HG03175 (cell line): ENCODE measurements around the gene ARHGAP4.

Experiments used
- ATAC-seq: cut with Tn5 transposase; IDR thresholded peaks from one replicate; pipeline ENCODE4 v1.9.1; 2021; ENCODE audit warnings: mild to moderate bottlenecking, moderate library complexity; ENCODE audit not compliant: unreplicated experiment

Gene ARHGAP4

GRCh38 chrX:153884136-153884535, 41.9 kb downstream of the ARHGAP4 start:
- ATAC-seq = no peak

GRCh38 chrX:153883163-153883843, 42.8 kb downstream of the ARHGAP4 start:
- ATAC-seq = no peak

GRCh38 chrX:153882557-153882956, 43.5 kb downstream of the ARHGAP4 start:
- no peak for ATAC-seq

- ATAC-seq = no peak
These were observed 44.0 kb downstream of the ARHGAP4 start for GRCh38 chrX:153882086-153882498.

GRCh38 chrX:153881281-153881680, 44.8 kb downstream of the ARHGAP4 start:
- ATAC-seq = no peak

- ATAC-seq = no peak
These were observed 45.6 kb downstream of the ARHGAP4 start for GRCh38 chrX:153880440-153880815.

- ATAC-seq = no peak
These were observed 46.2 kb downstream of the ARHGAP4 start for GRCh38 chrX:153879741-153880439.

- ATAC-seq = no peak
These were observed 47.0 kb downstream of the ARHGAP4 start for GRCh38 chrX:153878969-153879653.

GRCh38 chrX:153878345-153878744, 47.7 kb downstream of the ARHGAP4 start:
- ATAC-seq = no peak

- no peak for ATAC-seq
These were observed 48.3 kb downstream of the ARHGAP4 start for GRCh38 chrX:153877571-153878261.

GRCh38 chrX:153876112-153876491, 50.0 kb downstream of the ARHGAP4 start:
- no peak for ATAC-seq

GRCh38 chrX:153875391-153876111, 50.5 kb downstream of the ARHGAP4 start:
- ATAC-seq = no peak

- ATAC-seq = no peak
These were observed 51.5 kb downstream of the ARHGAP4 start for GRCh38 chrX:153874366-153875125.

- no peak for ATAC-seq
These were observed 52.0 kb downstream of the ARHGAP4 start for GRCh38 chrX:153874085-153874365.

GRCh38 chrX:153873282-153874084, 52.6 kb downstream of the ARHGAP4 start:
- ATAC-seq = no peak

- no peak for ATAC-seq
These were observed 53.9 kb downstream of the ARHGAP4 start for GRCh38 chrX:153871946-153872878.

- no peak for ATAC-seq
These were observed 54.6 kb downstream of the ARHGAP4 start for GRCh38 chrX:153871451-153871850.

- no peak for ATAC-seq
These were observed 55.2 kb downstream of the ARHGAP4 start for GRCh38 chrX:153870791-153871360.
